ENCODE results near the gene CHODL. TPM values are rescaled to one million over a fixed set of nuclear protein-coding genes. Genes with fewer than 3 reads are reported as not detected.

Gene CHODL
- total RNA-seq, 1 experiment from 2014 or later = 3.1 TPM

GRCh38 chr21:18244671-18245463, at the start of gene CHODL (continued):
- TF ChIP-seq STAT6 (CRISPR knock-in tag; conservative IDR thresholded peaks at IDR 0.05; ENCODE audit: low read depth) (no peak), USF2 (CRISPR knock-in tag; IDR thresholded peaks at IDR 0.05) (no peak), FOXP1 (CRISPR knock-in tag; IDR thresholded peaks at IDR 0.05; ENCODE audit: borderline replicate concordance) (peak; percentile 41; the same call in 1 of the 2 replicates), NR3C1 (CRISPR knock-in tag; conservative IDR thresholded peaks at IDR 0.05; ENCODE audit: low read depth) (no peak), CBFB (CRISPR knock-in tag; IDR thresholded peaks at IDR 0.05; ENCODE audit: low read depth) (no peak), RELA (CRISPR knock-in tag; IDR thresholded peaks at IDR 0.05; ENCODE audit: borderline replicate concordance) (no peak), SOX15 (CRISPR knock-in tag; IDR thresholded peaks at IDR 0.05) (no peak), MXD4 (CRISPR knock-in tag; IDR thresholded peaks at IDR 0.05; ENCODE audit: borderline replicate concordance) (no peak), ATF6 (CRISPR knock-in tag; IDR thresholded peaks at IDR 0.05) (no peak), TP53 (CRISPR knock-in tag; IDR thresholded peaks at IDR 0.05) (no peak), ZNF121 (CRISPR knock-in tag; IDR thresholded peaks at IDR 0.05) (peak; percentile 96), ARID4B (CRISPR knock-in tag; IDR thresholded peaks at IDR 0.05; ENCODE audit: borderline replicate concordance) (no peak), SP1 (CRISPR knock-in tag; conservative IDR thresholded peaks at IDR 0.05) (no peak), CDX4 (CRISPR knock-in tag; IDR thresholded peaks at IDR 0.05; ENCODE audit: borderline replicate concordance) (no peak), HMGXB4 (CRISPR knock-in tag; IDR thresholded peaks at IDR 0.05) (peak; percentile 66; the same call in 1 of the 2 replicates)

All from WTC11 (cell line).